B cell (primary cell): ENCODE measurements around the gene ENTPD1. TPM values are rescaled to one million over a fixed set of nuclear protein-coding genes. Genes with fewer than 3 reads are reported as not detected.
A peak's percentile ranks its signal among the peaks of the same experiment; 100 is the strongest.

Experiments used
- ATAC-seq: fragments of 200-7000 bp; cut with Tn5 transposase; one replicate; pipeline ENCODE4 v1.10.0; 2021; ENCODE audit warnings: low read depth, mild to moderate bottlenecking, moderate number of reproducible peaks, moderate library complexity
- CTCF ChIA-PET: fragments of 350-600 bp; sonication (Branson Sonifier 250); formaldehyde crosslinking; loops from one replicate; lab custom pipeline; 2021; ENCODE audit warnings: antibody characterized with exemption, inconsistent platforms; lab: Charles Lee
- POLR2A ChIA-PET: fragments of 350-600 bp; sonication (Branson Sonifier 250); formaldehyde crosslinking; loops from one replicate; lab custom pipeline; 2021; ENCODE audit warnings: antibody characterized with exemption; lab: Charles Lee
- DNase-seq: peaks from one replicate; pipeline ENCODE4 v3.0.0; 2013
- H2AFZ ChIP-seq: 2 replicates; pipeline ENCODE4 v1.6.1; 2012; ENCODE audit warnings: mild to moderate bottlenecking, low read depth, low read length; ENCODE audit not compliant: insufficient read depth, poor library complexity, severe bottlenecking
- H3K27ac ChIP-seq, 2 donors: 1 replicate in 1 of 2; 2 replicates in 1 of 2; pipeline ENCODE4 v1.5.1; 2012 to 2013; ENCODE audit warnings: low read length in 2 of 2, mild to moderate bottlenecking in 2 of 2, moderate library complexity in 1 of 2
- H3K27me3 ChIP-seq, 4 experiments: fragments of 200-600 bp in 1 of 4; sonication (generic) in 1 of 4; replicated peaks in 1 of 4; 1 replicate in 2 of 4; 2 replicates in 2 of 4; pipeline versions ENCODE4 v1.6.1 to v1.7.0; 2013 to 2016; ENCODE audit warnings: low read length in 3 of 4, mild to moderate bottlenecking in 2 of 4, mixed read lengths in 1 of 4, moderate library complexity in 1 of 4; ENCODE audit not compliant: insufficient read depth in 4 of 4, control insufficient read depth in 3 of 4; ENCODE audit errors: control extremely low read depth in 1 of 4
- H3K36me3 ChIP-seq, 2 experiments: replicated peaks in 1 of 2; 1 replicate in 1 of 2; 2 replicates in 1 of 2; pipeline versions ENCODE4 v1.6.1 to v1.7.1; 2013; ENCODE audit warnings: low read length in 1 of 2; ENCODE audit not compliant: insufficient read depth in 2 of 2, control insufficient read depth in 1 of 2; ENCODE audit errors: control extremely low read depth in 1 of 2, extremely low read depth in 1 of 2
- H3K4me1 ChIP-seq, 2 donors: fragments of 200-600 bp in 1 of 2; sonication (generic) in 1 of 2; 1 replicate in 1 of 2; 2 replicates in 1 of 2; pipeline versions ENCODE4 v1.5.1 to v1.6.1; 2013 to 2017; ENCODE audit warnings: low read length in 2 of 2; ENCODE audit not compliant: control insufficient read depth in 2 of 2, insufficient read depth in 2 of 2
- H3K4me2 ChIP-seq: replicated peaks from 2 replicates; pipeline ENCODE3; 2012; ENCODE audit warnings: mild to moderate bottlenecking, low read depth, low read length; ENCODE audit not compliant: poor library complexity, severe bottlenecking
- H3K4me3 ChIP-seq, 5 experiments: fragments of 200-600 bp in 1 of 5; sonication (generic) in 1 of 5; 1 replicate in 3 of 5; 2 replicates in 2 of 5; pipeline versions ENCODE4 v1.5.1 to v1.7.0; 2011 to 2016; ENCODE audit warnings: low read length in 4 of 5, mild to moderate bottlenecking in 4 of 5, low read depth in 2 of 5, control low read depth in 1 of 5, moderate library complexity in 1 of 5; ENCODE audit not compliant: insufficient read depth in 1 of 5; ENCODE audit errors: control extremely low read depth in 1 of 5, extremely low read depth in 1 of 5
- H3K79me2 ChIP-seq: fragments of 200-600 bp; sonication (generic); one replicate; pipeline ENCODE4 v1.6.0; 2016; ENCODE audit warnings: low read length; ENCODE audit not compliant: control insufficient read depth, insufficient read depth
- H3K9ac ChIP-seq: fragments of 200-600 bp; sonication (generic); 2 replicates; pipeline ENCODE4 v1.6.1; 2017; ENCODE audit warnings: mild to moderate bottlenecking, low read length, moderate library complexity
- H3K9me3 ChIP-seq, 3 donors: one replicate each; pipeline versions ENCODE4 v1.6.1 to v1.7.1; 2013; ENCODE audit warnings: low read length in 2 of 3; ENCODE audit not compliant: control insufficient read depth in 2 of 3, insufficient read depth in 1 of 3; ENCODE audit errors: control extremely low read depth in 1 of 3
- H4K20me1 ChIP-seq: 2 replicates; pipeline ENCODE4 v1.6.0; 2012; ENCODE audit warnings: mild to moderate bottlenecking, low read length; ENCODE audit not compliant: insufficient read depth, control insufficient read depth, poor library complexity, severe bottlenecking
- H3K27ac Mint-ChIP-seq: one replicate; pipeline ENCODE4 v1.8.0; 2021; ENCODE audit warnings: mixed read lengths
- H3K27me3 Mint-ChIP-seq: one replicate; pipeline ENCODE4 v1.8.0; 2021; ENCODE audit warnings: mixed read lengths
- H3K4me1 Mint-ChIP-seq: one replicate; pipeline ENCODE4 v1.8.0; 2021; ENCODE audit warnings: mixed read lengths
- H3K4me3 Mint-ChIP-seq: one replicate; pipeline ENCODE4 v1.8.0; 2021; ENCODE audit warnings: mixed read lengths
- H3K9me3 Mint-ChIP-seq: one replicate; pipeline ENCODE4 v1.8.0; 2022; ENCODE audit warnings: mixed read lengths; ENCODE audit not compliant: insufficient read depth
- CTCF ChIP-seq: fragments of 200-600 bp; IDR thresholded peaks from one replicate; pipeline ENCODE4 v1.8.0; 2022; ENCODE audit warnings: antibody characterized with exemption, mild to moderate bottlenecking
- EZH2 ChIP-seq: IDR thresholded peaks from 2 replicates; pipeline ENCODE4 v1.6.1; 2012; ENCODE audit warnings: borderline replicate concordance, low read depth, mild to moderate bottlenecking, moderate library complexity, low read length; ENCODE audit not compliant: insufficient read depth, poor library complexity, severe bottlenecking
- WGBS: methylation state at CpG from one replicate; pipeline ENCODE4 v1.1.5; 2013; ENCODE audit warnings: missing lambda C conversion rate; ENCODE audit not compliant: insufficient coverage; 5-methylcytosine and 5-hydroxymethylcytosine counted together
- intact Hi-C: fragments of 100-400 bp; cut with micrococcal nuclease; formaldehyde crosslinking; loops from one replicate; pipeline ENCODE4 v1.10.0; 2022
- polyA plus RNA-seq: library from polyadenylated mRNA; depleted of rRNA; stranded (reverse); fragments of >200 nt; gene quantifications from 2 replicates; pipeline ENCODE4 v1.2.3, GENCODE V29; 2012
- total RNA-seq, 2 donors: library from RNA; stranded (reverse); fragments of 120-200 nt in 1 of 2; gene quantifications; 1 replicate in 1 of 2; 2 replicates in 1 of 2; pipeline versions ENCODE4 v1.2.3 to v1.2.4, GENCODE V29; 2013 to 2022

The ENTPD1 gene
- total and polyA plus RNA-seq, 2 donors (not counting 1 experiment from before 2014, with no cell fraction given): 25.9 to 96.3 TPM

- Mint-ChIP-seq H3K4me3 (peak overlapping the region; percentile 99), H3K4me1 (peaks cover 75% of the 10 kb centered on the region), H3K27me3 (no peaks in the 10 kb centered on the region), H3K9me3 (no peaks in the 10 kb centered on the region), H3K27ac (peak overlapping the region; percentile 97)
- WGBS: 33% methylated on average over 2 of the region's 2 CpGs
- Histone ChIP-seq H3K27ac (peak overlapping the region; percentile 82 to 94), H4K20me1 (no peaks in the 10 kb centered on the region), H3K36me3 (no peaks in the 10 kb centered on the region), H3K79me2 (peaks cover 60% of the 10 kb centered on the region), H2AFZ (no peak overlapping the region), H3K4me1 (peaks cover 73 to 79% of the 10 kb centered on the region in 2 donors), H3K4me3 (peak overlapping the region in 2 of 5 experiments; percentile 23 to 31), H3K27me3 (no peaks in the 10 kb centered on the region), H3K9ac (peak overlapping the region; percentile 50), H3K4me2 (peak overlapping the region; percentile 86), H3K9me3 (no peaks in the 10 kb centered on the region)
- ATAC-seq: peak; percentile 7
- TF ChIP-seq CTCF (no peak), EZH2 (no peak)
- ChIA-PET POLR2A (interaction anchor here (0.6 to 5.4 kb wide), 15 partner anchors 9 to 912 kb away, joined by 3 to 47 read pairs (median 8); partner anchors contain the start of gene TCTN3), CTCF (interaction anchor here (0.7 to 10.4 kb wide), 18 partner anchors 9 to 471 kb away, joined by 3 to 279 read pairs (median 9); partner anchors contain the start of gene TCTN3)
- peak; percentile 54 for DNase-seq
- intact Hi-C loops: loop anchor here (1.0 to 5.0 kb wide), 4 partner anchors 10 to 514 kb away; partner anchors contain the start of gene BLNK
Observed at GRCh38 chr10:95758351-95759025, 2.5 kb downstream of the ENTPD1 start.
